HEK293T (cell line): ENCODE measurements around the gene CYP2D6.
A peak's percentile ranks its signal among the peaks of the same experiment; 100 is the strongest.
"Not testable (repeated sequence)": the region's sequence is repeated elsewhere in the genome, so short reads cannot be mapped to it uniquely, and the experiment has no call there.

Source experiments
- CTCF ChIA-PET: fragments of 350-600 bp; formaldehyde crosslinking; extraction: SDS; loops from one replicate; lab custom pipeline; 2021; ENCODE audit warnings: antibody characterized with exemption, inconsistent platforms; lab: Yijun Ruan, JAX
- POLR2A ChIA-PET: fragments of 350-600 bp; formaldehyde crosslinking; extraction: SDS; loops from one replicate; lab custom pipeline; 2020; ENCODE audit warnings: antibody characterized with exemption, inconsistent platforms; lab: Yijun Ruan, JAX
- DNase-seq: peaks from one replicate; pipeline ENCODE4 v3.0.0; 2012; ENCODE audit warnings: mixed read lengths; ENCODE audit errors: extremely low spot score
- ARNT ChIP-seq: fragments of 450-650 bp; IDR thresholded peaks from 2 replicates; pipeline ENCODE4 v1.6.1; 2017; ENCODE audit warnings: mild to moderate bottlenecking
- BHLHE40 ChIP-seq: fragments of 450-650 bp; IDR thresholded peaks from 2 replicates; pipeline ENCODE4 v1.6.1; 2016; ENCODE audit warnings: mild to moderate bottlenecking, moderate library complexity, borderline replicate concordance
- CTBP1 ChIP-seq: fragments of 450-650 bp; IDR thresholded peaks from 2 replicates; pipeline ENCODE4 v1.6.1; 2016; ENCODE audit warnings: borderline replicate concordance
- ELF4 ChIP-seq: fragments of 450-650 bp; IDR thresholded peaks from 2 replicates; pipeline ENCODE4 v1.6.1; 2017; ENCODE audit warnings: antibody characterized with exemption
- FOXA1 ChIP-seq: fragments of 450-650 bp; IDR thresholded peaks from 2 replicates; pipeline ENCODE4 v1.6.1; 2016; ENCODE audit warnings: mild to moderate bottlenecking
- FOXK2 ChIP-seq: fragments of 450-650 bp; IDR thresholded peaks from 2 replicates; pipeline ENCODE4 v1.6.1; 2016; ENCODE audit warnings: mild to moderate bottlenecking
- FOXM1 ChIP-seq: fragments of 450-650 bp; IDR thresholded peaks from 2 replicates; pipeline ENCODE4 v1.6.1; 2017; ENCODE audit warnings: mild to moderate bottlenecking, borderline replicate concordance
- HDGF ChIP-seq: fragments of 450-650 bp; IDR thresholded peaks from 2 replicates; pipeline ENCODE4 v1.6.1; 2017; ENCODE audit warnings: antibody characterized with exemption, borderline replicate concordance
- L3MBTL2 ChIP-seq: fragments of 450-650 bp; conservative IDR thresholded peaks from 2 replicates; pipeline ENCODE4 v1.6.1; 2016; ENCODE audit warnings: mild to moderate bottlenecking
- LEF1 ChIP-seq: fragments of 450-650 bp; IDR thresholded peaks from 2 replicates; pipeline ENCODE4 v1.6.1; 2017; ENCODE audit warnings: mild to moderate bottlenecking, borderline replicate concordance
- NFRKB ChIP-seq: fragments of 450-650 bp; IDR thresholded peaks from 2 replicates; pipeline ENCODE4 v1.6.1; 2016; ENCODE audit warnings: mild to moderate bottlenecking, moderate library complexity
- PKNOX1 ChIP-seq: fragments of 450-650 bp; IDR thresholded peaks from 2 replicates; pipeline ENCODE4 v1.6.1; 2016
- SP1 ChIP-seq: fragments of 450-650 bp; IDR thresholded peaks from 2 replicates; pipeline ENCODE4 v1.6.1; 2017
- SUZ12 ChIP-seq: fragments of 450-650 bp; IDR thresholded peaks from 2 replicates; pipeline ENCODE4 v1.6.1; 2016; ENCODE audit warnings: mild to moderate bottlenecking
- TARDBP ChIP-seq: fragments of 450-650 bp; IDR thresholded peaks from 2 replicates; pipeline ENCODE4 v1.6.1; 2016
- ZNF384 ChIP-seq: fragments of 450-650 bp; IDR thresholded peaks from 2 replicates; pipeline ENCODE4 v1.6.1; 2016

Gene CYP2D6

GRCh38 chr22:42127606-42128005 lies 3.0 kb downstream of the CYP2D6 start:
- no peak for DNase-seq
- TF ChIP-seq FOXA1 (no peak), L3MBTL2 (no peak), BHLHE40 (no peak), ZNF384 (no peak), HDGF (no peak), ARNT (no peak), PKNOX1 (no peak), TARDBP (no peak), ELF4 (no peak), FOXM1 (no peak), SUZ12 (no peak), NFRKB (no peak), SP1 (no peak), CTBP1 (no peak), LEF1 (no peak), FOXK2 (no peak)
- ChIA-PET POLR2A (no interaction called here), CTCF (no interaction called here)

GRCh38 chr22:42123529-42123928 lies 7.1 kb downstream of the CYP2D6 start:
- CTCF ChIA-PET, DNase-seq, POLR2A ChIA-PET: not testable (repeated sequence)

- CTCF ChIA-PET: interaction anchor here (0.5 kb wide), 1 partner anchor 1641 kb away, joined by 4 read pairs; no protein-coding TSS in a partner anchor
- POLR2A ChIA-PET, DNase-seq: not testable (repeated sequence)
Measured at GRCh38 chr22:42120231-42121021, 10.2 kb downstream of the CYP2D6 start.

GRCh38 chr22:42116848-42117424 lies 13.7 kb downstream of the CYP2D6 start:
- TF ChIP-seq FOXM1 (no peak), PKNOX1 (peak; percentile 15; the same call in 1 of the 2 replicates)
- ChIA-PET CTCF (interaction anchor here (0.5 to 1.1 kb wide), 4 partner anchors 133 to 322 kb away, joined by 3 read pairs; partner anchors contain the start of gene CENPM), POLR2A (interaction anchor here (0.6 kb wide), 1 partner anchor 52 kb away, joined by 3 read pairs; no protein-coding TSS in a partner anchor)
- DNase-seq: no peak

- POLR2A ChIA-PET, DNase-seq, CTCF ChIA-PET: not testable (repeated sequence)
Measured at GRCh38 chr22:42115420-42115830, 15.2 kb downstream of the CYP2D6 start.

GRCh38 chr22:42114721-42115120 lies 15.9 kb downstream of the CYP2D6 start:
- CTCF ChIA-PET: no interaction called here
- POLR2A ChIA-PET: no interaction called here
- peak; percentile 23 for DNase-seq

GRCh38 chr22:42112793-42113192 lies 17.8 kb downstream of the CYP2D6 start:
- DNase-seq: peak; percentile 22
- ChIA-PET CTCF (interaction anchor here (0.6 to 1.7 kb wide), 9 partner anchors 22 to 1441 kb away, joined by 3 to 13 read pairs (median 4); partner anchors contain the start of genes NDUFA6 and SEPTIN3), POLR2A (interaction anchor here (1.0 kb wide), 1 partner anchor 22 kb away, joined by 6 read pairs; the partner anchor contains the start of gene NDUFA6)

More at GRCh38 chr22:42114721-42115120, 15.9 kb downstream of the CYP2D6 start:
- TF ChIP-seq ZNF384 (no peak), FOXM1 (no peak), TARDBP (no peak), FOXK2 (no peak), SP1 (no peak), PKNOX1 (no peak), SUZ12 (no peak), L3MBTL2 (no peak), FOXA1 (no peak), LEF1 (no peak), BHLHE40 (no peak), ARNT (no peak), ELF4 (no peak), HDGF (no peak), NFRKB (no peak), CTBP1 (no peak)
